DMS153 treated with DMSO at 0.1 percent for 48 hours (cell line): ENCODE measurements around the gene FAM180B.
"Not testable (repeated sequence)": the region's sequence is repeated elsewhere in the genome, so short reads cannot be mapped to it uniquely, and the experiment has no call there.

Source experiments
- DNase-seq: peaks from one replicate; lab custom pipeline; 2025; ENCODE audit not compliant: unreplicated experiment; lab: John Stamatoyannopoulos, UW

The FAM180B gene

DNA sequence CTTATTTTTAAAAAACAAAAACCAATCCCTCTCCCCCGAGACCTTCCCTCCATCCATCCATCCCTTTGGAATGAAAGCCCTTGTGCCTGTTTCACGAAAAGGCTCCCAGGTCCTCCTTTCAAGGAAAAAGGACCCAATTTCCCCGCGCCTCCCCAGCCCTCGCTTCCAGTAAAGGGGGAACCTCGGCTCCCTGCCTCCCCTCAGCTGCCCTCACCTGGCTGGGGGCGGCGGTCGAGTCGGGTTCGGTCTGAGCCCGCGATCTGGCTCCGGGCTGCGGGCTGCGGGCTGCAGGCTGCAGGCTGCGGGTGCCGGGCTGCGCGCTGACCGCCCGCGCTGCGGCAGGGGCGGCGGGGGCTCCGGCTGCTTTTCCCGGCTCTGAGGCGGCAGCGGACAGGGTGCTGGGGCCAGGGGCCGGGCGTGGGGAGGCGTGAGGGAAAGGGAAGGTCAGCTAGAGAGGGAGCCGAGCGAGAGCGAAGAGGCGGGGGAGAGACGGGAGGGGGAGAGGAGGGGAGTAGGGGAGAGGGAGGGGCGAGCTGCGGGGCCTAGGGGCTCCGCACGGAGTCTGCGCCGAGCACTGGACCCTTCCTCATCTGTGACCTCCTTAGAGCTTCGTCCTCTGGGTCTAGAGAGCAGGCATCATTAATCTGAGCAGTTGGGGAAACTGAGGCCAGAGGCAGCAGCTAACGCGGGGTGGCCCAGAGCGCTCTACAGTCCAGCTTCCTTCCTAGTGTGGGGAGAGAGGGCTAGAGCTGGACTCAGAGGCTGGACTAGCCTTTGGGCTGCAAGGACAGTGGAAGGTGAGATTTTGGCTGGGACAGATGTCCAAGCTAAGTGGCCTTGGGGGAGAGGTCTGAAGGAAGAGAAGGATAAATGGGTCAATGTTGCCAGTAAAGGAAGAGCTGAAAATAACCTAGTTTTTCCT lies 7.7 kb downstream of the FAM180B start, which contains the start of gene C1QTNF4:
C1QTNF4 (minus strand) TSS at position 478 of the 922 bp plus-strand sequence. CDS start 3,601 bp downstream, outside the sequence.
- no peak for DNase-seq

DNA sequence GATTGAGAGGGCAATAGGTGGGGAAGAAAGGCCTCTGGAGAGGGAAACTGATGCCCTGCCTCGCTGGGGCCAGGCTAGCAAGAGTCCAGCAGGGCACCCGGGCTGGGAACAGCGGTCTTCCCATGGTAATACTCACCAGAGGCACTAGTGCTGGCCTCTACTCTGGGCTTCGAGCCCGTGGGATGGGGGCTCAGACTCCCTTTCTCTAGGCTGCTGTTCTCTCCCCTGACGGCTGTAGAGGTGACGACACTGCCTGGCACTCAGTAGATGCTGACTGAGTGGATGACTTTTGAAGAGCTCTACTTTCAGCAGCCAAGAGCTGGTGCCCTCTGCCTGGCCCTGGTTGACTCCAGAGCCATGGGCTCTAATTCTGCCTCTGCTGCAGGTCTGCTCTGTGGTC lies 8.6 kb downstream of the FAM180B start:
- DNase-seq = no peak

DNA sequence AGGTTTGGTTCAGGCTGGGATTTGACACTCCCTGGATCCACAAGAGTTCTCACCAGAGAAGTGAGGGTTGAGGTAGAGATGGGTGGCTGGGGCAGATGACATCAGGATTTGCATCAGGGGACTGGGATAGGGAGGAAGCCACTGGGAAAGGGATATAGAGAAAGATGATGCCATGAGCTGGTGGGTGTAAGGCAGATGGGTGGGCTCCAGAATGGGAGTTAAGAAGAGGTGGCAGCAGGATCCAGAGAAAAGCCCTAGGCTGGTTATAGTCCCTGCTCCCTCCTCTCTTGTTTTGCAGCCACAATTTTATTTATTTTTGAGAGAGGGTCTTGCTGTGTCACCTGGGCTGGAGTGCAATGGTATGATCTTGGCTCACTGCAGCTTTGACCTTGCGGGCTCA lies 9.5 kb downstream of the FAM180B start:
- DNase-seq = no peak

DNA sequence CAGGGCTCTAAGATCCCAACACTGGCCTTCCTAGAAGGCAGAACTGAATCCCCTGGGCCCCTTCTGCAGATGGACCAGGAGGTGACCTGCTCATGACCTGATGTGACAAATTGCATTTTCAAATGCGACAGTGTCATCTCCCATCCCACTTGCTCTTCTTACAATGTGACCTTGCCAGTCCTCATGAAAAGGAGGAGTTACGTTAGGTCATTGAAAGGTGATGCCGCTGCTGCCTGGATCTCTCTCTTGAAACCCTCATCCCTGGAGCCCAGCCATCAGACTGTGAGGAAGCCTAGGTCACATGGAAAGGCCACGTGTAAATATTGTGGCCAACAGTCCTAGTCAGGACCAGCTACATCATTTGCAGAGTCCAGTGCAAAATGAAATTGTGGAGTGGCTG lies 13.4 kb downstream of the FAM180B start:
- no peak for DNase-seq

DNA sequence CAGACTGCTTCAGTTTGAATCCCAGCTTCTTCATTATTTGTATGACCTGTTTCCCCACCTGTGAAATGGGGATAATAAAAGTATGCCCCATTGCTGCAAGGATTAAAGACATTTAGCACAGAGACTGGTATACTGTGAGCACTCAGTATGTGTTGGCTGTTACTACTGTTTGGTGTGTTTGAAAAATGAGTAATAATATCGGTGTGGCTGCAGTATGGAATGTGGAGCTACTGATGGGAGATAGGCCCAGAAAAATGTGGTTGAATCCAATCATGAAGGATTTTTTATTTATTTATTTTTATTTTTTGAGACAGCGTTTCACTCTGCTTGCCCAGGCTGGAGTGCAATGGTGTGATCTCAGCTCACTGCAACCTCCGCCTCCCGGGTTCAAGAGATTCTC lies 16.8 kb downstream of the FAM180B start:
- no peak for DNase-seq

DNA sequence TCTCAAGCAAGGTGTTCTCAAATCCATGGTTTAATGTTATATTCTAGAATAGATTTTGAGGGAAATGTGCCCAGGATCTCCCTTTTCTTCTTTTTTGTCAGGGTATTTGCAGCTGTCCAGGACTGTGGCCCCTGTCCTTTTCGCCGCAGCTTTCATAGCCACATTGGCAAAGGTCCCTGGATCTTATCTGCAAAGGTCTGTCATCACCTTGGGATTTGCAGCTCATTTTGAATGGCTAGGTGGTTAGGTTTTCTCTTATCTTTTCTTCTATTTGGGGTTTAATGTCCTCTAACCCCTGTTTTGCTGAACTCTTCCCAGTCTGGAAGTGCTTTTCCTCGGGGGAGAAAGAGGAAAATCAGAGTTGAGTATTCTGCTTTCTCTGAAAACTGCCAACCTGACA lies 19.4 kb downstream of the FAM180B start:
- no peak for DNase-seq

DNA sequence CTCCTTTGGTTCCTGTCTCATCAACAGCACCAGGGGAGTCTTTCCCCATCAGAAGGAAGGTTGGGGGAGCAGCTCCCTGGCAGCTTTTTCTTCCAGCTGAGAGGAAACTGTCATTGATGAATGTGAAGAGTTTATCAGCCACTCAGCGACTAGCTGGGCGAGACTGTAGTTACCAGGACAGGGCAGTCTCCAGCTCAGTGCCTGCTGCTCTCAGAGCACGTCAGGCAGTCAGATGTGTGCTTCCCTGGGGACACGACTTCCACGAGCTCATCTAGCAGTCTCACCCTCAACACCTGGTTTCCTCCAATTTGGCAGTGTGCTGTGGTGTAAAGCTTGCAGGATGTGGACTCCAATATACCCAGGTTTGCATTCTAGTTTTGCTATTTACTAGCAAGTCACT lies 20.3 kb downstream of the FAM180B start:
- no peak for DNase-seq

DNA sequence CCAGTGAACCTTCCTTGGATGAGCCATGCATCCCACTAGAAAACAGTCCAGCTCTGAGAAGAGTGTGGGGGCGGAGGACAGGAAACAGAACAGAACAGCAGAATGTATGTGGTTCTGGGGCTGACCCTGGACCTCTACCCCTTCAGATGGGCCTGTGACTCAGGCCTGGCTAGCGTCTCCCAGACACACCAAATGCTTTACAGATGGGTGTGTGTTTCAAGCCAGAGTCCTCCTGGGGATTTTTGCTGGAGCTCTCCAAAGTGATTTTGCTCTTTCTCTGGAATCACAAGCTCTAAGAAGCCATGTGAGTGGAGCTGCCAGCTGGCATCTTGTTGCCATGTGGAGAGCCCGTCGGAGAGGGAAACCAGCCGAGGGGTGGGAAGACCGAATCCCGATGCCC lies 20.9 kb downstream of the FAM180B start:
- DNase-seq = no peak

DNA sequence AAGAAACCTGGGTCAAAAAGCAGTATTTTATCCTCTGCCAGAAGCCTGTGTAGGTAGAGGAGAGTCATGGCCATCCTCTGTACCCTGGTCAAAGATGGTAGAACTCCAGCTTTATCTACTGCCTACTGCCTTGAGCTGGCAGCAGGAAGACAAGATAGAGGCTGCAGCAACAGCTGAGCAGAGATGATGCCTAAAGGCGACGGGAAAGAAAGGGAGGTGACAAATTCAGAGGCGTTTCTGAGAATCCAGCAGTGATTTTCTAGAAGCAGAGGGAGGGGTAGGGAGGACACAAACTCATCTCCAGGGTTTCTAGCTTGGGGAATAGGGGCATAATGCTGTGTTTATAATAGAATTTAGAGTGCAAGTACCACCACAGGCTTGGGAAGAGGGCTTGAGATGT lies 23.2 kb downstream of the FAM180B start:
- DNase-seq = no peak

DNA sequence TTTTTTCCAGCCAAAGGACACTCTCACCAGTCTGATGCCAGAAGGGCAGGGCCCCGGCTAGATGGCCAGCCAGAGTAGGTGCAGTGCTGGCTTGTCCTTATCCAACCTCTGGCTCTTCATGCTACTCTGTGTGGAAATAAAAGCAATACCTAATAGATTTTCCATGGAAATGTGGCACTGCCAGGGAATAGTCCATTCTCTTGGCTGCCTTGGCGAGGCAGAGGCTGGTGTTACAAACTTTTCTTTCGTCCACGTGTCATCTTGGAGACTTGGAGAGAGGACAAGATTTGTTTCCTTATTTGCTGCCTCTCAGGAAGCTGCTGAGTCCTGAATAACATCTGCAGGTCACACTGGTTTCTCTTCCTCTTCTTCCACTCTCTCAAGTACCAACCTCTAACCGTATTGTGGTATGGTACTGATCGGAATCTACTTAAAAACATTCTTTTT lies 24.9 kb downstream of the FAM180B start:
- DNase-seq = no peak

DNA sequence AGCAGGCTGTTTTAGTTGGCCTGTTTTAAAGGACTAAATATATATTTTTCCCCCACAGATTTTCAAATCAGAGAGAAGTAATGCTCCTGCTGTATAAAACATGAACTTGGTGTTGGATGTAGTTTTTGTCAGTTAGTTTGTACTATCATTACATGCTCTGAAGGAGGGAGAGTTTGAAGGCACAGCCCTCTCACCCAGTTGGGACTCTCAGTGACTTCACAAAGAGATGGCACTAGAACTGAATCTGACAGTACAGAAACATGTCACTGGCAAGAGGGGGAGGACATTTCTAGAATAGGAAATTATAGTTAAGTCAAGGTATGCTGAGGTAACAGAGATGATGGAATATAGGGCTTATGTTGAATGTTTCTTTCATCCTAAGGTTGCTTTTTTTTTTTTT lies 28.8 kb downstream of the FAM180B start:
- DNase-seq = no peak

DNA sequence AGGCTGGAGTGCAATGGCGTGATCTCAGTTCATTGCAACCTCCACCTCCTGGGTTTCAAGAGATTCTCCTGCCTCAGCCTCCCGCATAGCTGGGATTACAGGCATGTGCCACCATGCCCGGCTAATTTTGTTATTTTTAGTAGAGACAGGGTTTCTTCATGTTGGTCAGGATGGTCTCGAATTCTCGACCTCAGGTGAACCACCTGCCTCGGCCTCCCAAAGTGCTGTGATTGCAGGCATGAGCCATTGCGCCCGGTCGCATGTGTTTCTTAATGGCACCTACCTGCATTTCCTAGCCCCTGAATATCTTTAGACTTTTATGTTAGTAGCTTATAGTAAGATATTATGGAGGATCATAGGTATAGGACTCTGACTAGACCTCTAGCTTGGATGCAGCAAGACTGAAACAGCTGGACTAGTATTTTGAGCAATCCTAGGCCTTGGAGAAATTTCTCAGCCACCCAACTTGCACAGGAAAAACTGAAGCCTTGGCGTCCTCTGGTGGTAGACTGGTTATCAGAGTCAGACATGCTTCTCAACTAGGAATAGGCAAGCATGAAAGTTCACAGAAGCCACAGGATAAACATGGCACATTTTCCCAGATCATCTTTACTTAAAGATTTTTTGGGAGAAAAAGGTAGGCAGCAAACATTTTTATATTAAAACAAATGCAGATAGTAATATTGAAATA lies 30.4 kb downstream of the FAM180B start:
- peak; percentile 11 for DNase-seq

DNA sequence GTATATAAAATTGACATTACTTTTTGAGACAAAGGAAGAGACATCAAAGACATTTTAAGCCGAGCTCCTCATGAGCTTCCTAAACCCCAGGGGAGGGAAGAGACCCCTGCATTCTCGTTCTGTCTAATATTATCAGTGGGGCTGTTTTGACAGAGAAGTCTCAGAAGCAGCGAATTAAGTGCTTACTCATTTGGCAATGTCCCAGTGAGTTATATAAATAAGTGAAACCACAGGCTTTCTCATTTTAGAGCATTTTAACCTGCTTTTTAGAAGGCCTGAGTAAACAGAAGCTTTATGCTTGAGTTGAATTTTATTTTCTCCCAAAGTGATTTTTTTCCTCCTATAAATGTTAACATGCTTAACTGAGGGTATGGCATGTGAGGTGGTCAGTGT lies 30.9 kb downstream of the FAM180B start:
- DNase-seq = no peak

DNA sequence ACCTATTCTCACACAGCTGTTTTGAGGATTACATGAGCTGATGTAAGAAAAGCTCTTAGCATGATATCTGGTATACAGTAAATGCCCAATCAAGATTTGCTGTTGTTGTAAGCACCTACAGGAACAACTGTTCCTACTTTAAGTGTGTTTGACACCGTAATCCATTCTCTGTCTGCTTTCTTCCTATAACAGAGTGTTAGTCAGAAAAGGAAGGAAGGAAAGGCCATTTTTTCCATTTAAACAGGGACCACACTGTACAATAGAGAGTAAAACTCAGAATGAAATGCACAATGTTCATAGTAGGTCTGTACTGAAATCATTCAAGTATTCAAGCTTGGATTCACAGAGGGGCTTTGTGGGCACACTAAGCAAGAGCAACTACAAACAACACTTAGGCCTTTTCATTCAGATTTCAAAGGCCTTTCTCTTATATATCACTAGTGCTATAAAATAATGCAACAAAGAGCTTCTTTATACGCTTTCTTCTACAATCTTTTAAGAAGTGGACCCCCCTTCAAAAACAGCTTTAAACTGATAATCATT lies 34.4 kb downstream of the FAM180B start:
- DNase-seq = no peak

DNA sequence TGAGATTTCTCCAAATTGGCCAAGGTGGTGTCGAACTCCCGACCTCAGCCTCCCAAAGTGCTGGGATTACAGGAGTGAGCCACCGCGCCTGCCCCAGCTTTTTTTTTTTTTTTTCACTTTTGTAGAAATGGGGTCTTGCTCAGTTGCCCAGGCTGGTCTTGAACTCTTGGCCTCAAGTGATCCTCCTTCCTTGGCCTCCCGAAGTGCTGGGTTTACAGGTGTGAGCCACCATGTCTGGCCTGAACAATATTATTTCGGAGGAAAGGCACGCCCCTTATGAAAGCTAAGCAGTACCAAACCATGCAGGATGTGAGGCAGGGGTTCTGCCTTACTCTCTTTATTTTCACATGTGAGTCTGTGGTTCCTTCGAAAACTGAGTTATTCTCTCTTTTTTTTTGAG lies 39.8 kb downstream of the FAM180B start:
- DNase-seq = no peak

DNA sequence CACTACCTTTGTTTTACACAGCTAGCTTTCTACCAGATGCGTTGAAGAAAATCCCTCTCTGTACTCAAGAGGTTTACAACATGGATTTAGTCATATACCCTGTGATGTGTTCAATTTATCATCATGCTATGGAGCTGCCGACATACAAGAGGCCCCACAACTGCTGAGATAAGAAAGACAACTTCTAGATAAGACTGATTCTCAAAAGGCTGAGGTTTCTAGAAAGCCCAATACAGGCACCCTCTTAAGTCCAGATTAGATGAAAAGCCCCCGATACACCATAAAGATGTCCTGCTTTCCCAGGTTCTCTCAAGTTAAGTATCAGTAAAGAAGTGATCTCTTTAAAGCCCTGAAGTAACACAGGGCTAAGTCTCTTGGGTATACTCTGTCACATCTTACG lies 41.5 kb downstream of the FAM180B start:
- no peak for DNase-seq

DNA sequence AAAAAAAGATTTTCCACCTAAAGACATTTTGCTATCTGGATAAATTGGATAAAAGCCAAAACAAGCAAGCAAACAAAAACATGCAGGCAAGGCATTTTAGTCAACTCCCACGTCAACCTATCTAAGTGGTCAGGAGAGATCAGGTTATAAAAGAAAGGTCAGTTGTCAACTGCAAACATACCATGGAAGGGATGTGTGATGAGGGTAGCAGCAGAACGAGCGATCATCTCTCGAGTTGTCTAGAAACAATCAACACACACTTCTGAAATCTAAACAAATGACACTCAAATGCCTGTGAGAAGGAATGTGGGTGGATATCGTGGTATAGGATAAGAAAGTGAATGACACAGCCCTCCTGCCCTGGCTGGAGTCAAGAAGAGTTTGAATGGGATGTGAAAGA lies 45.0 kb downstream of the FAM180B start:
- DNase-seq = no peak

DNA sequence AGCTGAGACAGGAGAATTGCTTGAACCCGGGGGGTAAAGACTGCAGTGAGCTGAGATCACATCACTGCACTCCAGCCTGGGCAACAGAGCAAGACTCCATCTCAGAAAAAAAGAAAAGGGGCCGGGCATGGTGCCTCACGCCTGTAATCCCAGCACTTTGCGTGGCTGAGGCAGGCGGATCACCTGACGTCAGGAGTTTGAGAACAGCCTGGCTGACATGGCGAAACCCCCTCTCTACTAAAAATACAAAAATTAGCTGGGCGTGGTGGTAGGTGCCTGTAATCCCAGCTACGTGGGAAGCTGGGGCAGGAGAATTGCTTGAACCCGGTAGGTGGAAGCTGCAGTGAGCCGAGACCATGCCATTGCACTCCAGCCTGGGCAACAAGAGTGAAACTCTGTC lies 49.9 kb downstream of the FAM180B start:
- DNase-seq = not testable (repeated sequence)
